WTC11 (cell line): ENCODE data around the gene RGS6. TPM values are rescaled to one million over a fixed set of nuclear protein-coding genes. Genes with fewer than 3 reads are reported as not detected.

Experiments used
- ATAC-seq: fragments of 200-7000 bp; cut with Tn5 transposase; 2 replicates; pipeline ENCODE4 v1.10.0; 2021; ENCODE audit warnings: mild to moderate bottlenecking, moderate library complexity
- CTCF ChIA-PET: fragments of 300-600 bp; sonication (Branson Sonifier 250); formaldehyde crosslinking; loops from one replicate; lab custom pipeline; 2021; ENCODE audit warnings: antibody characterized with exemption; lab: Charles Lee
- POLR2A ChIA-PET: fragments of 350-600 bp; sonication (Branson Sonifier 250); formaldehyde crosslinking; loops from one replicate; lab custom pipeline; 2021; ENCODE audit warnings: antibody characterized with exemption; lab: Charles Lee
- DNase-seq: peaks from one replicate; pipeline ENCODE4 v3.0.0; 2021; ENCODE audit warnings: low spot score
- H3K27ac Mint-ChIP-seq: 2 replicates; pipeline ENCODE4 v1.8.0; 2021; ENCODE audit warnings: mixed read lengths
- H3K27me3 Mint-ChIP-seq: 2 replicates; pipeline ENCODE4 v1.8.0; 2021; ENCODE audit warnings: low read depth, mild to moderate bottlenecking, moderate library complexity, mixed read lengths
- H3K36me3 Mint-ChIP-seq: 2 replicates; pipeline ENCODE4 v1.8.0; 2021; ENCODE audit warnings: mixed read lengths
- H3K4me1 Mint-ChIP-seq: 2 replicates; pipeline ENCODE4 v1.8.0; 2022; ENCODE audit warnings: mixed read lengths
- H3K4me3 Mint-ChIP-seq: 2 replicates; pipeline ENCODE4 v1.8.0; 2021; ENCODE audit warnings: mild to moderate bottlenecking, moderate library complexity, mixed read lengths
- H3K9me3 Mint-ChIP-seq: 2 replicates; pipeline ENCODE4 v1.8.0; 2021; ENCODE audit warnings: mixed read lengths
- AR ChIP-seq: fragments of 250-450 bp; sonication (Bioruptor Pico); IDR thresholded peaks from 2 replicates; pipeline ENCODE4 v1.9.0; 2021; ENCODE audit warnings: mild to moderate bottlenecking
- ERG ChIP-seq: fragments of 250-450 bp; sonication (Bioruptor Pico); IDR thresholded peaks from 2 replicates; pipeline ENCODE4 v1.8.0; 2021; ENCODE audit warnings: mild to moderate bottlenecking
- ETV6 ChIP-seq: sonication (generic); formaldehyde crosslinking; IDR thresholded peaks from 2 replicates; pipeline ENCODE4 v1.8.1; 2022; ENCODE audit warnings: mild to moderate bottlenecking, missing genetic modification reagents
- FOXK1 ChIP-seq: sonication (generic); formaldehyde crosslinking; IDR thresholded peaks from 2 replicates; pipeline ENCODE4 v1.8.0; 2022; ENCODE audit warnings: mild to moderate bottlenecking, moderate library complexity, missing genetic modification reagents
- FOXP4 ChIP-seq: sonication (generic); formaldehyde crosslinking; IDR thresholded peaks from 2 replicates; pipeline ENCODE4 v1.8.0; 2022; ENCODE audit warnings: mild to moderate bottlenecking, missing genetic modification reagents
- GABPB1 ChIP-seq: sonication (generic); formaldehyde crosslinking; IDR thresholded peaks from 2 replicates; pipeline ENCODE4 v1.8.1; 2023; ENCODE audit warnings: mild to moderate bottlenecking, missing genetic modification reagents
- HMGA2 ChIP-seq: fragments of 250-450 bp; sonication (Bioruptor Pico); IDR thresholded peaks from 2 replicates; pipeline ENCODE4 v1.4.0; 2021; ENCODE audit warnings: mild to moderate bottlenecking, moderate library complexity
- IRF1 ChIP-seq: sonication (generic); formaldehyde crosslinking; IDR thresholded peaks from 2 replicates; pipeline ENCODE4 v1.8.0; 2023; ENCODE audit warnings: missing genetic modification reagents
- IRF2 ChIP-seq: sonication (generic); formaldehyde crosslinking; IDR thresholded peaks from 2 replicates; pipeline ENCODE4 v1.8.0; 2022; ENCODE audit warnings: low read depth, missing genetic modification reagents, borderline replicate concordance
- JUN ChIP-seq: sonication (generic); formaldehyde crosslinking; IDR thresholded peaks from 2 replicates; pipeline ENCODE4 v1.8.0; 2023; ENCODE audit warnings: mild to moderate bottlenecking, missing genetic modification reagents
- KAT7 ChIP-seq: sonication (generic); formaldehyde crosslinking; IDR thresholded peaks from 2 replicates; pipeline ENCODE4 v1.8.1; 2023; ENCODE audit warnings: missing genetic modification reagents, mild to moderate bottlenecking, borderline replicate concordance
- PRRX2 ChIP-seq: fragments of 250-450 bp; sonication (Bioruptor Pico); IDR thresholded peaks from 2 replicates; pipeline ENCODE4 v1.8.0; 2021; ENCODE audit warnings: mild to moderate bottlenecking
- SOX15 ChIP-seq: fragments of 250-450 bp; sonication (Bioruptor Pico); IDR thresholded peaks from 2 replicates; pipeline ENCODE4 v1.9.0; 2021; ENCODE audit warnings: mild to moderate bottlenecking
- TEAD4 ChIP-seq: sonication (generic); formaldehyde crosslinking; IDR thresholded peaks from 2 replicates; pipeline ENCODE4 v1.8.0; 2022; ENCODE audit warnings: mild to moderate bottlenecking, missing genetic modification reagents
- ZBTB21 ChIP-seq: sonication (generic); formaldehyde crosslinking; IDR thresholded peaks from 2 replicates; pipeline ENCODE4 v1.8.1; 2023; ENCODE audit warnings: mild to moderate bottlenecking, missing genetic modification reagents, borderline replicate concordance
- ZNF281 ChIP-seq: sonication (generic); formaldehyde crosslinking; IDR thresholded peaks from 2 replicates; pipeline ENCODE4 v1.8.0; 2023; ENCODE audit warnings: mild to moderate bottlenecking, missing genetic modification reagents
- ZNF512 ChIP-seq: sonication (generic); formaldehyde crosslinking; IDR thresholded peaks from 2 replicates; pipeline ENCODE4 v1.8.1; 2022; ENCODE audit warnings: missing genetic modification reagents, borderline replicate concordance
- ZSCAN18 ChIP-seq: fragments of 250-450 bp; sonication (Bioruptor Pico); IDR thresholded peaks from 2 replicates; pipeline ENCODE4 v2.1.2; 2022; ENCODE audit warnings: mild to moderate bottlenecking, moderate library complexity
- total RNA-seq: library from RNA; stranded (reverse); gene quantifications from 3 replicates; pipeline ENCODE4 v1.2.3, GENCODE V29; 2021

RGS6 gene
- total RNA-seq, 1 experiment from 2014 or later = 1.0 TPM

GRCh38 chr14:72610831-72611200 lies 678.6 kb downstream of the RGS6 start (continued):
- TF ChIP-seq IRF1 (no peak), ZSCAN18 (CRISPR knock-in tag) (no peak), JUN (CRISPR knock-in tag) (no peak), ZNF281 (CRISPR knock-in tag) (no peak)

- no peak for TF ChIP-seq ETV6
- TF ChIP-seq FOXP4 (CRISPR knock-in tag) = no peak
- no peak for TF ChIP-seq TEAD4 (CRISPR knock-in tag)
- no peak for TF ChIP-seq ERG (CRISPR knock-in tag)
- TF ChIP-seq ZNF512 = no peak
- no peak for TF ChIP-seq GABPB1 (CRISPR knock-in tag)
- no peak for TF ChIP-seq ZBTB21
- no peak for TF ChIP-seq KAT7 (CRISPR knock-in tag)
- TF ChIP-seq, all 79 proteins: peak for 0
- Mint-ChIP-seq H3K4me1 (peaks cover 13% of the 10 kb centered on the region), H3K36me3 (no peaks in the 10 kb centered on the region), H3K27me3 (no peaks in the 10 kb centered on the region; the same call in 1 of the 2 replicates), H3K9me3 (peaks cover 6% of the 10 kb centered on the region; the same call in 1 of the 2 replicates), H3K4me3 (no peak overlapping the region), H3K27ac (no peak overlapping the region)
- DNase-seq = no peak
- CTCF ChIA-PET = no interaction called here
- POLR2A ChIA-PET = no interaction called here
- no peak for ATAC-seq
Observed at GRCh38 chr14:72611506-72611905, 679.3 kb downstream of the RGS6 start.

GRCh38 chr14:72612041-72612440 lies 679.8 kb downstream of the RGS6 start:
- DNase-seq = no peak
- Mint-ChIP-seq H3K9me3 (0 out of 2 replicates have a peak, but pooled peaks cover 3% of the 10 kb centered on the region), H3K27me3 (no peaks in the 10 kb centered on the region), H3K4me1 (peaks cover 12% of the 10 kb centered on the region), H3K27ac (no peak overlapping the region), H3K36me3 (no peaks in the 10 kb centered on the region), H3K4me3 (no peak overlapping the region)
- ChIA-PET POLR2A (no interaction called here), CTCF (no interaction called here)
- ATAC-seq = no peak
- TF ChIP-seq HMGA2 (no peak), FOXK1 (CRISPR knock-in tag) (no peak), IRF2 (CRISPR knock-in tag) (no peak), AR (no peak), PRRX2 (CRISPR knock-in tag) (no peak), SOX15 (no peak)
